CD4-positive, alpha-beta T cell treated with Interleukin-6 for 4 hours (primary cell): ENCODE results near the gene CRY2.

ENCODE experiments used
- DNase-seq: peaks from one replicate; pipeline ENCODE4 v3.0.0-alpha.2; 2020; ENCODE audit warnings: mixed read lengths

Gene CRY2

DNA sequence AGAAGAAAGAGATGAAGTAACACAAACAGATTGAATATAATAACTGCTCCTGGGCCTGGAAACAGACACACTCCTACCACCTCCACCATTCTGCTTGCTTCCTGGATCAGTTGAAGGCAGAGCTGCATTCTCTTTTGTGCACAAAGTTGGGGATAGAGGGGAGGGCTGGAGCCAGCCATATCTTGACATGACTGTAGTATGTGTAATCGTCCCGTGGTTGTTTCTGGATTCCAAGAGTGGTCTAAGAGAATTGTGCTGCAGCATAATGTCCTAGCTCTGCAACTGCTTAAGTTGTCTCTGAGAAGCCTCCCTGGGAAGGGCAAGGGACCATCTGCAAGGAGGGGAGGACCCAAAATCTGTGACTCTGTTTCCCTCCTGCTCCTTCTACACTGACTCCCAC lies 3.2 kb downstream of the CRY2 start:
- DNase-seq = no peak

DNA sequence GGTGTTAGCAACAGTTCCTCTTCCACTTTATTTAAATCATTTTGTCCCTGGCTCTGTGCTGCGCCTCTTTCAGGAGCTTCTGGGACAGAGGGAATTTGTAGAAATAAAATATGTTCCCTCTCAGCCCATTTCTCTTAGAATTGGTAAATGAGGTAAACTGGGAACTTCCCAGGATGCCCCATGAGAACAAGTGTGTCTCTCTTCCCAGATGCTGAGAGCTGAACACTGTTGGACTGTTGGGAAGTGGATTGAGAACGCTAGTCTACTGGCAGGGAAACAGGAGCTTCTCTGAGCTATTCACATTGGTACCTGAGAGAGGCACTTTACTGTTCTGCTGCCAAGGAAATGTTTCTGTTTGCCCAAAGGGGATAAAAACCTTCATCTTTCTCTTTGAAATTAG lies 4.0 kb downstream of the CRY2 start:
- no peak for DNase-seq

DNA sequence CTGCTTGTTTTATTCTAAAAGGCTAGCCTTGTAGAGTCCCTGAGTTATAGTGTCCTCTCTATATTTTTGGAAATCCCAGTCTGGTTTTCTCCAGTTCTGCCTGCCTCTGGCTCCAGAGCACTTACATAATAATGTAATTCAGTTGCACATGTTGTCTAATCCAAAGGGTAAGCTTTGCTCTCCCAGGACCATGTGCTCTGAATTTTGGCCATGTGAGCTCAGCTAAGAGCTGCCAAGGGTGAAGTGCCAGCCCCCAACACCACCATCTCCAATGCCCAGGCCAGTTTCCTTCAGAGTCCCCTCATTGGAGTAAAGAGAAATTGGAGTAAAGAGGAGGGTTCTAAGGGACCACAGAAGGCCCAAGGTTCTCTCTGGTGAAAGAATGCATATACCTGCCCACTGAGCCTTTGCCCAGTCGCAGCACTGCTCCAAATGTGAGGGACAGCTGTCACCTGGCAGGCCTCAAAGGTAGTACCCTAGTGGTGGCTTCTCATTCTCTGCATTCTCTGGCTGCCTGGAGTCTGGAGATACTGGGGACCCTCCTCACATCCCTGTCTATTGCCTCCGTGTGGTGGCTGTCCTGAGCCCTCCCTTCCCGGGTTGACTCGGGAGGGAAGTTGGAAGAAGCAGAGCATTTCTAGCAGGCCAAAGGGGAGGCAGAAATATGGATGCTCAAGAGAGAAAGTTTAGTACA lies 4.9 kb downstream of the CRY2 start:
- no peak for DNase-seq

DNA sequence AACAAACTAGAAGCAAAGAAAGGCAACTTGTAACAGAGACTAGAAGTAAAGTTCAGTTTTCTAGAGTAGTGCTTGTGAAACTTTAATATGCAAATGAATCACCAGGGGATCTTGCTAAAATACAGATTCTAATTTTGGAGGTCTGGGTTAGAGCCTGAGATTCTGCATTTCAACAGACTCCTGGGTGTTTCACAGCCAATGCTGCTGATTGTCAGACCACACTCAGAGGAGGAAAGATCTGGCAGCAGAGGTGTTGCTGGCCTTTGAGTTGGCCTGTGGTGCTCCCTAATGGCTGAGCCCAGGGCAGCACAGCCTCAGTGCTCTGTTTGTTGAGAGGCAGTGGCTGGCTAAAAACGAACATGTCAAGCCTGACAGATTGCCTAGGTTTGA lies 5.4 kb downstream of the CRY2 start:
- DNase-seq = no peak

DNA sequence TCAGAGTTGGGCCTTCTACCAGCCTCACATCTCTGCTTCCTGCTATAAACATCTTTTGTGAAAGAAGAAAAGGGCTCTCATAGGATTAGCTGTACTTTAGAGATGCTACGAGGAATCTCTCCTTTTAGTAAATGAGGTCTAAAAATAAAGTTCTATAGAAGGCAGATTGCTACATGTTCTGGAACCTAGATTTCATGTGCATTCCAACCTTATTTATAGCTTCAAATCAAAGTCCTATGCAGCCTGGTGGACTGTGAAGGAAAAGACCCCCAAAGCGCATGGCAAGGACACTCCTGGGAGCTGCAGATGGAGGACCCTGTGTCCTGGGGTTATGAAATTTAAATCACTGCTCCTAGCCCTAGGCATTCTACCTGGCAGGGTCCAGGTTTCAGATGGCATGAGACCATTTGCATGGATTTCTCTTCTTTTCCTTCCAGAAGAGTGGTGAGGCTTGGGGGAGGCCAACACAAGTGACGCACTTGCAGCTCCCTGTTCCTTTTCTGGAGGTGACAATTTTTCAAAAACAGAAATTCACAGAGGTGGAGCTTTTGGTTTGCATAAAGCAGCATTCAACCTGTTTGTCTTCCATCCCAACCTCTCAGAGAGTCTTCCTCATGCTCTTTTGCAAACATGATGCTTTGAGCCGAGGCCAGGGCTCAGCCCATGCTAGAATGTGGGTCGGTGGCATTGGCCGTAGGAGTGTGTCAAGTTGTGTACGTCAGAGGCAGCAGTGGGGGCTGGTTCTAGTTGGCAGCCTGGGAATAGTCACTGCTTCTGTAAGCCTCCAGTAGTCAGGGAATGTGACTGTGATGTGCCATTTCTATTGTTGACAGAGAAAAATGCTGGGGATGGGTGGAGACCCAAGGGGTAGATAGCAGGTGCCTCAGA lies 6.3 kb downstream of the CRY2 start:
- DNase-seq = no peak

DNA sequence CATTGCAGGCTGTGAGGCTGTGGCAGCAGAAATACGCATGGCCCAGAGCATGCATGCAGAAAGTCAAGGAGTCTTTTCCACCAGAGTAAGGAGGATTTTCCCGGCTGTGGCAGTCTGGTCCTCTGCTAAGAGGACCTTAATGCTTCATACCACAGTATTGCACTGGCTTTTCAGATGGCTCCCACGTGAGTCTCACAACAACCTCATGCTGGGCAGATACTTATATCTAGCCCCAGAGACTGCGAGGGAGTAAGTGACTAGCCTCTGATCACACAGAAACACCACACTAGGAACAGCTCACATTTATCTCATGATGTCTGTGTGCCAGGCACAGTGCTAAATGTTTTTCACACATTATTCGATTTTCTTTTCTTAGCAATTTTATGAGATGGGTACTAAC lies 8.0 kb downstream of the CRY2 start:
- no peak for DNase-seq

DNA sequence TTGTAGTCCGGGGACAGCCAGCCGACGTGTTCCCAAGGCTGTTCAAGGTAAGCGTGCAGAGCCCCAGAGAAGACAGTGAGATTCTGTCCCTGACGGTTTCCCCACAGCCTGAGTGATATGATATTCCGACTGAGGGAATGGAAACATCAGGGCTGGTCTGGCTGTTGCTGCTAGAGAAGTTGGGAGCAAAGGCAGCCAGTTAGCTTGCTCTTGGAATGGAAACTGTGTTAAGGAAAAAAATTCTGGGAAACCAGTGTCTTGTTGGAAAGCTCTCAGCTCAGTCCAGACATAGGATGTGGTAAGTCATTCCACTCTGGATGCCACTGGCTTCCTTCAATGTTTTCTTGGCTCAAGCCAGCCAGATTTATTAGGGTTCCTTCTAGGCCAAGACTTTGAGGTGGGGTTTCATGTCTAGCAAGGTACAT lies 8.8 kb downstream of the CRY2 start:
- DNase-seq = no peak

DNA sequence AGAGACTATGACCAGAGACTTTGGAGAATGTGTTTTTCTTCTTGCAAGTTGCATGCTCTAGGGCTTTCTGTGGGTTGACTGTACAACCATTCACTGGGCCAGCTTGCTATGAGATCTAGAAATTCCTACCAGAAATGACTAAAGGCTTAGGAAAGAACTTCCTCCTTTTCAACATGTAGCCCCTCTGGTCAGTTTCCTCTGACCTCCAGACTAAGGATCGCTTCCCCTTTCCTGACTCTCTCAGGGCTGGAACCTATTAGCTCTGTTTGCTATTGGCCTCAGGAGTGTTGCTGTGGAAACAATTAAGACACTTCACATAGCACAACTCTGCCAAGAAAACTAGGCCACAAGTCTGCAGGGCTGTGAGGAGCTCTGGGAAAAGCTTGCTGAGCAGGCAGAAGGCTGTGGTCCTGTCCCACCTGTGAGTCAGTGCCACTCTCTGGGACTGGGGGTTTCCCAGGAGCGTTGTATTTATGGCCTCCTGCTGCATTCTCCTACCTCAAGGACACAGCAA lies 10.7 kb downstream of the CRY2 start:
- no peak for DNase-seq

DNA sequence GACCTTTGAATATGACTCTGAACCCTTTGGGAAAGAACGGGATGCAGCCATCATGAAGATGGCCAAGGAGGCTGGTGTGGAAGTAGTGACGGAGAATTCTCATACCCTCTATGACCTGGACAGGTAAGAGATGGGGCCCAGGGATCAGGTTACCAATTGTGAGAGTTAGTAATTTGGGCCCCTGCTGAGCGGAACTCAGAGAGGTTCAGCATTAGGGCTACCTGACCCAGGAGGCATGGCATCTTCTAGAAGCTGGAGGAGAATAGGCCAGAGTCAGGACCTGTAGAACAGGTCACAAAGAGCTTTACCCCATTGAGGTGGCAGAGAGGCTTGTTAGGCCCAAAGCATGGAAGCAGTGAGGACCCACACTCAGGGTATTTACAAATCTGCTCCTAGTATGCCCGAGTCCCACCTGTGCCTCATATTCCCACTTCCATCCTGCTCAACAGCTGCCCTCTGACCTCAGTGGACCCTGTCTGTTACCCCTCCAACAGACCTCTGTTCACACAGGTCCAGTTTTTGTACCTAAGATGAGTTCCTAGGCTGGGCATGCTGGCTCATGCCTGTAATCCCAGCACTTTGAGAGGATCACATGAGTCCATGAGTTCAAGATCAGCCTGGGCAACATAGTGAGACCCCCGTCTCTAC lies 11.6 kb downstream of the CRY2 start:
- DNase-seq = no peak

DNA sequence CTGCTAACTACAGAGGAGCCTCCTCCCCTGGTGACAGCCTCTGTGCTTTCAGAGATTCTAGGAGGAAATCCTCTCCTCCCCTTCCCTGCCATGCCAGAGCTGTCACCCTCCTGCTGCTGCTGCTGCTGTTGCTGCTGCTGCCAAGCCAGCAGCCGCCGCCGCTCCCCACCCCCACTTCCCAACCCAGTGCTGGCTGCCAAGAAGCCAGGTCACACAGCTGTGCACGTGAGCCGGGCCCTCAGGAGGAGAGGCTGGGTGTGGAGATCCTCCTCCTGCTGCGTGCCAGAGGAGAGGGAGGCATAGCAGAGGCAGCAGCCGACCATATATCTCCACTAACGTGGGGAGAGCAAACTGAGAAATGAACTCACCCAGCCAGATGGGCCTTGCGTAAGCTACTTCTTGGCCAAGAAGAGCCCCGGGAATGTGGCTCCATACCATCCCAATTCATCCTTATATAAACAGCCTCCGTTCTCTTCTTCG lies 12.4 kb downstream of the CRY2 start:
- no peak for DNase-seq

DNA sequence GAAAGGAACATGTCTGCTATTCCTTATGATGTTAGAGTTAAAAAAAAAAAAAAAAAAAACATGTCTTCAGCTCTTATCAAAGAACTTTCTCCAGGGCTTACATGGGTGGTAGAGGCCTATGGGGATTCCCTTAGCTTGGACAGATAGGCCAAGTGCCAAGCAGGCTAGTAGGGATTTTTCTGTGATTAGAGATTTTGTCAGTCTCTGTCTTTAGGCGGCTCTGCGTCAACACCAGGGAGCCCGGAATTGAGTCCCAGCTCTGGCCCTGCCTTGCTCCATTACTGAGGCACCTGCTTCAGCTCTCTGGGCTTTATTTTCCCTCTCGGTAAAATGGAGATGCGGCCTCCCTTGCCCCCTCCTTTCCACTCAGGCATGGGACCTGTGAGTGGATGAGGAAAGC lies 13.1 kb downstream of the CRY2 start:
- no peak for DNase-seq

DNA sequence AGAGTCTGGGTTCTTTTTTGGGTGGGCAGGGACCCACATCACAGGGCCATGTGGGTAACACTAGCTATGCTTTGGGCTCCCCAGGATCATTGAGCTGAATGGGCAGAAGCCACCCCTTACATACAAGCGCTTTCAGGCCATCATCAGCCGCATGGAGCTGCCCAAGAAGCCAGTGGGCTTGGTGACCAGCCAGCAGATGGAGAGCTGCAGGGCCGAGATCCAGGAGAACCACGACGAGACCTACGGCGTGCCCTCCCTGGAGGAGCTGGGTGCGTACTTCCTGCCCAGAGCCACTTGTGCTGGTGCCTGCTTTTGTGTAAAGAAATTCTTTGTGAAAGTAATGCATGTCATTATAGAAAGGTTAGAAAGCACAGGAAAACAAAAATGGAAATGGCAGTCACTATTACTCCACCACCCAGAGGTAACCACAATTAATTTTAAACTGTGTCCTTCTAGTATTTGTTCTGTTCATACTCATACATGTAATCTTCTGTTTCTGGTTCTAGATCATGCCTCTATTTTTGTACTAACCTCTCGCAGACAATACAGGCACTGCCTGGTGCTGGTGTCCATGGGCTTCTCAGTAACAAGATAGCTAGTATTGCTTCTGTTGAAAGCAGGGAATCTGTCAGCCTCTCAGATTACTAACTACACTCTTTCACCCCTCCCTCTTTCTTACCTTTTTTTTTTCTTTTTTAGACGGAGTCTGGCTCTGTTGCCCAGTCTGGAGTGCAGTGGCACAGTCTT lies 13.7 kb downstream of the CRY2 start:
- no peak for DNase-seq

DNA sequence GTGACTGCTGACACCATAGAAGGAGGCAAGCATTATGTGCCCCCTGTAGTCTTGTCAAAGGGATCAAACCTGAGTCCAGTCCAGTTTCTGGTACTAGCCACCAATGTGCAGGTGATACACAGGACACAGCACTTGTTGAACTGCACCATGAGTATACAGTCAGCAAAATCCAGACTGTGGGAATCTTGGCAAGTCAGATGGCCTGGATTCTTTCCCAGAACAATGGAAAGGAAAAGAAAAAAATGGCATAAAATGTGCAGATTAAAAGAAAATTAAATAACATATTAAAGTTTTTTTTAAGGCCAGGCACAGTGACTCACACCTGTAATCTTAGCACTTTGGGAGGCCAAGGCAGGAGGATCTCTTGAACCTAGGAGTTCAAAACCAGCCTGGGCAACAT lies 16.8 kb downstream of the CRY2 start:
- DNase-seq = no peak

DNA sequence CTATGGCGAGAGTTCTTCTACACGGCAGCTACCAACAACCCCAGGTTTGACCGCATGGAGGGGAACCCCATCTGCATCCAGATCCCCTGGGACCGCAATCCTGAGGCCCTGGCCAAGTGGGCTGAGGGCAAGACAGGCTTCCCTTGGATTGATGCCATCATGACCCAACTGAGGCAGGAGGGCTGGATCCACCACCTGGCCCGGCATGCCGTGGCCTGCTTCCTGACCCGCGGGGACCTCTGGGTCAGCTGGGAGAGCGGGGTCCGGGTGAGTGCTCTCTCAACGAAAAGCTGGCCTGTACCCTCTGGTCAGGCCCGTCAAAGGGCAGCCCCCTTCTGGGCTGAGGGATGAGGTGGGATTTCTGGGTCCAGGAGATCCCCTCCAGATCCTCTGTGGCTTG lies 22.3 kb downstream of the CRY2 start:
- DNase-seq = no peak

DNA sequence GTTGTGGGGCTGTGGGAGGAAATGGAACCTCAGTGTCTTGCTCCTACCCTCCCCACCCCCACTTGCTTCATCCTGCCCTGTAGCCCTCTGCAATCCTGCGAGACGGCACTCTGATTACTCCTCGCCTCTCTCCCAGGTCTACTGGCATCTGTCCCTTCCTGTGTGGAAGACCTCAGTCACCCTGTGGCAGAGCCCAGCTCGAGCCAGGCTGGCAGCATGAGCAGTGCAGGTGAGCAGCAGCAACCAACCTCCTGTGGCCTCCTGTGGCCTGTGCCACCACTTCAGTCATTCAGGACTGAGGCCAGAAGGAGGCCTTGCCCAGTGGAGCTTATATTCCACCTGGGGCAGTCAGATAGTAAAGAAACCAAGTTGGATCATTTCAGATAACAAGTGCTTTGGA lies 23.4 kb downstream of the CRY2 start:
- no peak for DNase-seq

DNA sequence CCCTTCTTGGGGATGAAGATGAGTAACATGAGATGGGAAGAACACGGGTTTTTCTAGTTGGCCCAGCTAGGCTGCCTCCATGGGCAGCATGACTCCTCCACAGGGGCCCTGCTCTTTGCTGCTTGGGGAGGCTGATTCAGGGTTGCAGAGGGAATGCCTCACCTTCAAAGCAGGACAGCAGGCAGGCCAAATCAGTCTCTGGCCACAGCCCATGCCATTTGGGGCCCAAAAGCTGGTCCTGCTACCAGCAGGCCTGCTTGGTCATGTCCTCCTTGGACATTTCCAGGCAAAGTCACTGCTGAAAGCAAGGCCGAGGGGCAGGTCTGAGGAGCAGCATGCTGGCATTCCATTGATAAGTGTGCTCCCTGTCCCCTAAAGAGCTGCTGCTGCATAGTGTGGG lies 24.4 kb downstream of the CRY2 start:
- no peak for DNase-seq

DNA sequence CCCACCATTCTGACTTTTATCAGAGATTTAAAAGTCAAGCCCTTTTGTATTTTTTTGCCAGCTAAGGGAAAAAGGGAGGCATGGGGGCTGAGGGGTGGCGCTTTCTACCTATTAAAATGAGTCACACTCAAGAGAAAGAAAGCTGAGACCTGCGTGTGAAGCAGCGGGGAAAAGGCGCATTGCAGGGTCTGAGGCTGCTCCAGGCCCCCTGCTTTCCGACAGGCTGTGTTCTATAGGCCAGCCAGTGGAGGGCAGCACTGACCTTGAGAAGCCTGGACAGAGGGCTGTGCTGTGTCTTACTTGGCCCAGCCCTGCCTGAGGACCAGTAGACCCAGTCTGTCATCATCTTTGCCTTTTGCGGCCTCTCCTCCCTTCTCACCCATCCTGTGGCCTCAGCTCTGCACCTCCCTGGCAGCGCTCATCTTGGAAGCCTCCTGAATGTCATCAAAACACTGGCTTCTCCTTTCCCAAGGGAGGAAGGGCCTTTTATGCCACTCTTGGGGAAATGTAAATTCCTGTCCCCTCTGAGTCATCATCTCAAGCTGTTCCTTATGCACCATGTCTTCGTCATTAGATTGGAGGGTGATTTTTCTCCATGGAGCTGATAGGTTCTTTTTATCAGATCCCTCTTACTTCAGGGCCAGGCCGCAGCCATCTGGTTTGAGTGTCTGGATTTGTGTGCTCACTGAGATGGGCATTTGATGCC lies 25.5 kb downstream of the CRY2 start:
- DNase-seq = peak; percentile 20

DNA sequence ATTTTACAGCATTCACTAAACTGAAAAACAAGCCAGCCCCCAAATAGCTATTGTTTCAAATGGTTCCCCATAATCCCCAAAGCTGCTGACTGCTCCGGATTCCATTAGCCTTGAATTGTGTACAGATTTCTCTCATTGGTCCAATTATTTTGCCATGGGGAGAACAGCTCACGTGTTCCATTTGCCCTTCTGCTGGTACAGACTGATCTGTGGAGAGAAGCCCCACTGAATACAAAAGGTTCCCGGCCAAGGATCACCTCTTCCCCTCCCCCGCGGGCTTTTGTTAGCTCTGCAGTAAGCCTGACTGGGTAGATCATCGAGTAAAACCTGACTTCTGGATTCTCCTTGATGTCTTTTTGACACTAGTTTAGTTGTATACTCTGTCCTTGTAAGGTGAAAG lies 29.1 kb downstream of the CRY2 start:
- no peak for DNase-seq

DNA sequence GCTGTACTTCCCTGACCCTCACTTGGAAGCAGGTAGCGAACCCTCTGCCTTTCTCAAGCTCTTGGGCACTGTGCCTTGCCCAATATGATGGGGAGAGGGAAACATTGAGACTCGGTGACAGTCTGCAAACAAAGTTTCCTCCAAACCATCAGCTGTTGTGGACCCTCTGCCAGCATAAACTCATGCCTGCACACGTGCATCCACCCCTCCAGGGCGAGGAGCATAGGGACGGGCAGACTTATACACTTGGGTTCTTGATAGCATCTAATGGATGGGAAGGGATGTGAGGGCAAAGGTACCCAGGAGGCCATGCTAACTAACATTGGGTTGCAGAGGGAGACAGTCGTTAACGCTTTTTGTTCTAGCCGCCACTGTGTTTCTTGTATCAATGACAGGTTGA lies 29.9 kb downstream of the CRY2 start:
- no peak for DNase-seq

DNA sequence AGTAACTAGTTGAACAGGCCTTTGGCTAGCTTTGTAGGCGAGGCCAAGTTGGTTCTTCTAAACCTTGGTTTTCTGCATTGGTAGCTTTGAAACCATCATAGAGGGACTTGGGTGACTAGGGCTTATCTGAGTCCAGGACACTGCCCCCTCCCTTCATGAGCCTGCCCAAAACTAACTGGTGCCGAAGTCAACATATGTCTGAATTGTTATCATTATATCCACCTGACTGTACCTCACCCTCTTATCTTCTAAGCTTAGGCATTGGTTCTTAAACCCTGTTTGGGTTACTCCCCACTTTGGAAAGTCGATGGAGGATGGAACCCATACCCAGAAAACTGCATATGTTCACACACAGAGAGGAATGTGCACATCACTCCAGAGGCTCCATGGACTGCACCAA lies 30.6 kb downstream of the CRY2 start:
- DNase-seq = no peak

DNA sequence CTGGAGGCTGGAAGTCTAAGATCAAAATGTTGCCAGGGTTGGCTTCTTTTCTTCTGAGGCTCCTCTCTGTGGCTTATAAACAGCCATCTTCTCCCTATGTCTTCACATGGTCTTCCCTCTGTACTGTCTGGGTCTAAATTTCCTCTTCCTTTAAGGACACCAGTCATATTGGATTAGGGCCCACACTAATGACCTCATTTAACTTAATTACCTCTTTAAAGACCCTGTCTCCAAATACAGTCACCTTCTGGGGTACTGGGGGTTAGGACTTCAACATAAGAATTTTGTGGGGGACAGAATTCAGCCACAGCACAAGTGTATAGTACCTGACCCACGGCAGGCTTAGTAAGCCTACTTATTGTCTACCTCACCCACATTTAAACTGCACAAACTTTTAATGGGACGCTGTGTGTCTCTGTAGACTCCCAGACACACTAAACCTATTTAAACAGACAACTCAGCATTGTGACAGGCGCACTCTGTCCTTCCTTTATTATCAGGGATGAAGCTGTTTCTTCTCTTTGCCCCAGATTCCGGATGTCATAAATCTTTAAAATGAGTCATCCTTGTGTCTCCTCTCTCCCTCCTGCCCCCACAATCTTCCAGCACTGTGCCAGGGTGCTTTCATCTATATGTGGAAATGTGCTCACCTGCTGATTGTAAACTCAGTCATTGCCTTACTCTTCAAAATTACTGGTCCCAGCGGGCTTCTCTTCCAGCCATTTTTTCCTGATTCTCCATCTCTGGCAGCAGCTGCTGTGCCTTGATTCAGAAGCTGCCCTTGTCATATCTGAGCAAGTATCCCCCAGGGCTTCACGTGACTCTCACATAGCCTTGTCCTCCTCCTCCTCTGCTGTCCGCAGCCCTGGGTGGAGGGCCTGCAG lies 32.8 kb downstream of the CRY2 start:
- no peak for DNase-seq
